Stimulated activated CD4-positive, alpha-beta T cell treated with anti-CD3 and anti-CD28 coated beads, Interleukin-2, amount 100 ng/mL, for 48 hours (primary cell): ENCODE data around the gene TBX1.

Experiments used
- DNase-seq, 2 donors: peaks; one replicate each; pipeline ENCODE4 v3.0.0-alpha.2; 2020

The TBX1 gene

DNA sequence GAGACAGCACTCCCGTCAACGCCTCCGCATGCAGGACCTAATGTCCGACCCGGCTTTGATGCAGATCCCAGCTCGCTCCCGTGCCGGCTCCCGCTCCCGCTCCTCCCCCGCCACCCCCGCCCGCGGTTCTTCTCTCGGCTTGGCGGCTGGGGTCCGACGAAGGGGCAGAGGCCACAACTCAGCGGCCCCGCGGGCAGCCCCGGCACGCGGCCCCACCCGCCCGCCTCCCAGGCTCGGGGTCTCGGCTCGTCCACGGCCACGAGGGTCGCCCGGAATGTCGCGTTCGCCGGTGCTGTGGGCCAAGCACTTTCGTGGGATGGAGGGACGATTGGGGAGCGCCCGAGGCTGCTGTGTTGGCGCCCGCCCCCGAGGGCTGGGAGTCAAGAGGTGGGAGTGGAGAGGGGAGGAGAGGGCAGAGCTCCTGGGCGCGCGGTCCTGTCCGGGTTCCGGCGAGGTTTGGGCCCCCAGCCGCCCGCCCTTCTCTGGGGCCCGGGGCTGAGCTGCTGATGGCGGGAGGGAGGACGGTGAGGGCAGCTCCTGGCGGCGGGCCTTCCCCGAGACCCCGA lies 5.3 kb upstream of the TBX1 start:
- no peak for DNase-seq

DNA sequence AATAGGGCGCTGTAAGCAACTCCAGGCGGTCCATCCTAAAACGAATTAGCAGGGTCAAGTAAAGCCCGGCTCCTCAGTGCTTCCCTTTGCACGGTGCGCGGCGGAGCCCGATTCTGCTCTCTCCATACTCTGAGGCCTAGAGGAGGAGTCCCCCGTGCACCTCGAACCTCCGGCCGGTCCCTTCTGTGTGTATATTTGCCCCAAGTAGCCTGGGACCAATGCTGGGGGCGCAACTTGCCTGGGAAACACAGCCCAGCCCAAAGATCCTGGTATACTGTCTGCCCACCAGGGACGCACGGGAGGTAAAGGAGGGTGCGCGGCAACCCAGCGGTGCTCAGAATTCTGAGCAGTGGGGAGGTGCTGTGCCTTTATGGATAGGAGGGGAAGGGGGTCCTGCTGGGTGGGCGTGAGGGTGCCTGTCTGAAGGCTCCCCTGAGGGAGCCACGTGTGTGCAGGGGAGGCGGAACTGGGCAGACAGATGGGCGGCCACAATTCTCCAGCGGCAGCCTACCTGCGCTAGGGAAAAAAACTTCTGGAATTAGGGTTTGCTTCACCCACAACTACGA lies 4.8 kb upstream of the TBX1 start:
- DNase-seq, result no peak

- peak; percentile 51 to 56 for DNase-seq
Observed at GRCh38 chr22:19756288-19757128, 4.1 kb upstream of the TBX1 start.

DNA sequence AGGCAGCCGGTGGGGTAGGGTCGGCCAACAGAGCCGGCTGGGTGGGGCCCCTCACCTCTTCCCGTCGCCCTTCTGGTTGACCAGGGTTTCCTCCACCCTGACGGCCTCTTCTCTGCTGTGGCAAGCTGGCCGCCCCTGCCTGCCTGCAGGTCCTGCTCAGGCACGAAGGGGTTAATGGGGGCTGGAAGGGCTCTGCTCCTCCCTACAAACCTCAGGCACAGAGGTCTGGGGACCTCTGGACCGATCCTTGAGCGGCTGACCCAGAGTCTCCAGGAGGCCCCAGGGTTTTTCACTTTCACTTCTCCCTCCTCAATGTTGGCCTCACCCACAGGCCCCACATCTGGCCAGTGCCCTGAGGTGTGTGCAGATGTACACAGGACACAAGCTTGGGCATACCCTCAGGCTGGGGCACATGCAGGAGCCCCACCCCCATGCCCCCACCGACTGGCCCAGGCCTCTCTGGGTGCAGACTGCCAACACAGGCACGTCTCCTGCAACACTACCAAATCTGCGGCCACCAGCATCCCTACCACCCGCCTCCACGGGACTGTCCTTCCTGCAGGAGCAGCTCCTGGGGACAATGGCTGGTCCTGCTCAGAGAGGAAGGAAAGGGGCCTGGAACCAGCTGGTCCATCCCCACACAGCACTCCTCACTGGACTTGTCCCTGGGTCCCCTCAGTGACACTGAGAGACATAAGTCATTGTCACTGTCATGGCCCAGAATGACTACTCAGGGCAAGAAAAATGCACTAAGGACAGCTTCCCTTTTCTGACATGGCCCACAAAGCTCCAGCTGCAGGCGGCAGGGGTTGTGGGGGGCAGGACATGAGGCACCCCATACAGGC lies 3.2 kb upstream of the TBX1 start:
- no peak for DNase-seq

DNA sequence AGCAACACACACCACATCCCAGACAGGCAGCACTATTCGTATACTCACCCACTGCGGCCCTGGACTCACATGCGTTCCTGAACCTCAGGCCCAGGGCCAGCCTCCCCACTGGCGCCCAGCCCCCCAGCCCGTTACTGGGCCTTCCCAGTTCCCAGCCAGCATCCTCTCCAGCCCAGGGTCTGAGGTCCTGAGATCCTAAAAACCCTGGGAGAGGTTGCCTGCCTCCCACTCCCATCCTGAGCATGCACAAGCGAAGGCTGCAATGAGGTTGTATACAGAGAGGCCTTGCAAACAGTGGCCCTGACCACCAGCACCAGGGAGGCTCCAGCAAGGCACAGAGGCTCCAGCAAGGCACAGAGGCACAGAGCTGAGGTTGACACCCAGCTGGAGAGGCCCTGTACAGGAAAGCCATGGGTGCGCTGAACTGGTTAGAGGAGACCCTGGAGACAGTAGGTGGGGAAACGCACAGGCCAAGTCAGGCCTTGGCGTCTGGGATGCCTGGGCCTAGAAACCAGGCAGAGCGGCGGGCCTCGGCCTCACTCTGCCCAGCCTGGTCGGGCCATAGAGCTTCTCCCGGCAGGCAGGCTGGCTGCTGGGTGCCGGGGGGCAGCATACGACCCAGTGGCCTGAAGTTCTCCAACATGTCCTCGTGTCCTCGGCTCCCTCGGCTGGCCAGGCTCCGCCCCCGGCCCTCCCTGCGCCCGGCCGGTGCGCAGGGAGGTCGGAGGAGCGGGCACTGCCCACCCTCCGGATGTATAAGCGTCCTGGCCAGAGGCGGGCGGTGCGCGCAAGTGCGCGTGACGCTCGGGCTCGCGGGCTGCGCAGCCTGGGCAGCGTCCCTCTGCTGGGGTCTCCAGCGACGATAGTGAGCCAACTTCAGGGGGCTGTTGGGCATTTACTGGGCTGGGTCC lies 2.3 kb upstream of the TBX1 start:
- DNase-seq, result no peak

GRCh38 chr22:19758896-19759426 lies 1.6 kb upstream of the TBX1 start:
- no peak for DNase-seq

GRCh38 chr22:19759427-19760057 lies 1.0 kb upstream of the TBX1 start:
- DNase-seq, result no peak

DNA sequence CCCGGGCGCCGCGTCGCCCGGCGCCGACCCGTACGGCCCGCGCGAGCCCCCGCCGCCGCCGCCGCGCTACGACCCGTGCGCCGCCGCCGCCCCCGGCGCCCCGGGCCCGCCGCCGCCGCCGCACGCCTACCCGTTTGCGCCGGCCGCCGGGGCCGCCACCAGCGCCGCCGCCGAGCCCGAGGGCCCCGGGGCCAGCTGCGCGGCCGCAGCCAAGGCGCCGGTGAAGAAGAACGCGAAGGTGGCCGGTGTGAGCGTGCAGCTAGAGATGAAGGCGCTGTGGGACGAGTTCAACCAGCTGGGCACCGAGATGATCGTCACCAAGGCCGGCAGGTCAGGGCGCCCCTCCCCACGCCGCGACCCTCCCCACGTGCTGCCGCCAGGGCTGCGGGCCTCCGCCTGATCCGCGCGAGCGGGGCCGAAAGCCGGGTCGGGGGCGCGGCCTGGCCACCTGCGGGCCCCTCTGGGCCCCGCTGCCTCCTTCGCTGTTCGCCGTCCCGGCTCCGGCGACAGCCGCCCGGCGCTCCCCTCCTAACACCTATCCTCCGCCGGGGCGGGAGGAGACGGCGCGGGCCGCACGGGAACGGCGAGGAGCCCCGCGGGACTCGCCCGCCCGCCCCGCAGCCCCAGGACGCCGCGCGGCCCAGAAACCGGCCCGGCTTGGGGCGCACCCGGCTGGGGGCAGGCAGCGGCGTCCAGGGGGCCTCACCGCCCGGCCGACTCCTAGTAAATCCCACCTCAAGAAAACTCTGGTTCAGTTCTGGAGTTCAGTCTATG lies 560 bp downstream of the TBX1 start:
- no peak for DNase-seq

DNA sequence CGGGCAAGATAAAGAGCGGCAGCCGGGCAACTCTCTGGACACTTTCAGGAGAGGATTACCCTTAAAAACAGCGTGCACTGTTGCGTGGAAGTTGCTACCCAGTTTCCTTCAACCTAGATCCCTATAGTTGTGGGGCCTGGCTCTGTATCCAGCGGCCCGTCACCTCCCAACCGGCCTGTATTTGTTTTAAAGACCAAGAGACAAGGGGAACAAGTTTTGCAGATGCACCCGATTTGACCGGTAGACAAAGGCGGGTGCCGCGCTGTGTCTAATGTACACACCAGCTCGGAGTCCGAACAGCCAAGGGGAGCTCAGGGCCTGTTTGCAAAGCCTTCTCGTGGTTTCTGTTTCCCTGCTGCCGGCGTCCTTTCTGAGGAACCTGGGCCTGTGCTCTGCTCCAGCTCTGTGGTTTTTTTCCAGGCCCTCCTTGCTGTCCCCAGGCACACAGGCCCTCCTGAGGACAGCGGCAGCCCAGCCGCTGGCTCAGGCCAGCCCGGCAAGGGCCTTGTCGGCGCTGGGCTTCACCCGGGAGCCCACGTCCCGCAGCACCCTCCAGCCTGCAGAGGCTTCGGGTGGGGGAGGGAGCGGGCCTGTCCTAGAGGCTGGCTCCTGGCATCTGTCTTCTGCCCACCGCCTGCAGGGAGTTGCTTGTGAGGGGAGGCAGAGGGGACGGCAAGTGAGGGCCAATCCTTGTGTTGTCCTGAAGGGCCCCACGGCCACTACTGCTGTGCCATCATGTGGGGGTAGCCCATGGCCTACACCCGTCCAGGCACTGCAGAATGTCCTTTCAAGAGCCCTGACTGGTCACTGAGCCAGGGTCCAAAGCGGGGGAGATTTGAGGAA lies 1.4 kb downstream of the TBX1 start:
- DNase-seq, result no peak

GRCh38 chr22:19762568-19763457 lies 2.2 kb downstream of the TBX1 start:
- no peak for DNase-seq

GRCh38 chr22:19763458-19764298 lies 3.1 kb downstream of the TBX1 start:
- DNase-seq, result no peak

GRCh38 chr22:19764299-19764593 lies 3.7 kb downstream of the TBX1 start:
- DNase-seq, result no peak

DNA sequence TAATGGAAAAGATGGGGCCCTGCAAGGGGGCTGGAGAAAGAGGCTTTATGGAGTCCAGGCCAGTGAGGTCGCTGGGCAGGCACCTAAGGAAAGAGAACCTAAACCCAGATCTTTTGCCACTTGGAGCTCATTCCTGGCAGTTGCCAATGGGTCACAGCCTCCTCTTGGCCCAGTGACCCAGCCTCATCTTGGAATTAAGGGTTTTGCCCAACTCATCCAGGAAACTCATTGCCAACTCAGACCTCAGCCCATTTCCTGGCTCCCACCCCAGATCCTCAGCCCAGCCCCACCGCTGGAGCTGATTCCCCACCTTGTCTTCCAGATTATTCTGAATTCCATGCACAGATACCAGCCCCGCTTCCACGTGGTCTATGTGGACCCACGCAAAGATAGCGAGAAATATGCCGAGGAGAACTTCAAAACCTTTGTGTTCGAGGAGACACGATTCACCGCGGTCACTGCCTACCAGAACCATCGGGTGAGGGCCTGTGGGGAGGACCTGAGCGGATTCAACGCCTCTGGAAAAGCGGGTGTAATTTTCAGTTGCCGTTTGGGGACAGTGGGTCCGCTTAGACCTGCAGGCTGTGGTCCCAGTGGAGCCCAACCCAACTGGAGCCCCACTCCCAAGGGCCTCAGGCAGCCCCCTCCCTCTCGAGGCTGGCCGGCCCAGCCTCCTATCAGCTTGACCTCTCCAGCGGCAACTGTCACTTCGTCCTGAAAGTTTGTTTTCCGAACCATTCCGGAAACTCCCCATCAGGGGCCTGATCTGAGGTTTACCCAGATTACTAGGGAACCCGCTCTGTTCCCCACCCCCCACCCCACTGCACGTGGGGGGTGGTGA lies 4.3 kb downstream of the TBX1 start:
- DNase-seq, result no peak

- DNase-seq, result no peak
Observed at GRCh38 chr22:19765477-19766239, 5.1 kb downstream of the TBX1 start.

DNA sequence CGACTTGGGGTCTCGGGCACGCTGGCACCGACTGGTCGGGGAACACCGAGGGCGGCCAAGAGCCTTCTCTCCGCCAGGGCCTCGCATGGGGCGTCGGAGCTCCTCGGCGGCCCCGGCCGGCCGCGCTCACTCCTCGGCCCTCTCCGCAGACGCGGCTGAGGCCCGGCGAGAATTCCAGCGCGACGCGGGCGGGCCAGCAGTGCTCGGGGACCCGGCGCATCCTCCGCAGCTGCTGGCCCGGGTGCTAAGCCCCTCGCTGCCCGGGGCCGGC lies 5.6 kb downstream of the TBX1 start:
- DNase-seq, result no peak
